RWPE2 (cell line): ENCODE measurements around the gene FARS2.
"Not testable (repeated sequence)": the region's sequence is repeated elsewhere in the genome, so short reads cannot be mapped to it uniquely, and the experiment has no call there.

Experiments
- ATAC-seq: fragments of 200-7000 bp; cut with Tn5 transposase; 3 replicates; pipeline ENCODE4 v1.9.1; 2021; ENCODE audit warnings: low read depth
- DNase-seq: peaks from one replicate; pipeline ENCODE4 v3.0.0-alpha.2; 2020; ENCODE audit warnings: low spot score
- H3K27ac ChIP-seq: fragments of 450-650 bp; 2 replicates; pipeline ENCODE4 v1.5.1; 2017; ENCODE audit warnings: mild to moderate bottlenecking; ENCODE audit not compliant: poor library complexity, severe bottlenecking
- H3K27me3 ChIP-seq: fragments of 250-450 bp; sonication (Bioruptor Pico); 2 replicates; pipeline ENCODE4 v1.5.1; 2021; ENCODE audit warnings: mild to moderate bottlenecking, moderate library complexity; ENCODE audit not compliant: insufficient read depth, poor library complexity, severe bottlenecking
- H3K36me3 ChIP-seq: fragments of 250-450 bp; sonication (Bioruptor Pico); 2 replicates; pipeline ENCODE4 v1.5.1; 2020; ENCODE audit warnings: low read depth, mild to moderate bottlenecking, moderate library complexity
- H3K4me1 ChIP-seq: fragments of 250-450 bp; sonication (Bioruptor Pico); 2 replicates; pipeline ENCODE4 v1.5.1; 2021; ENCODE audit warnings: mild to moderate bottlenecking, moderate library complexity; ENCODE audit not compliant: insufficient read depth, poor library complexity, severe bottlenecking
- H3K4me3 ChIP-seq: fragments of 250-450 bp; sonication (Bioruptor Pico); 2 replicates; pipeline ENCODE4 v1.5.1; 2021; ENCODE audit warnings: mild to moderate bottlenecking, moderate library complexity; ENCODE audit not compliant: severe bottlenecking
- H3K9me3 ChIP-seq: fragments of 250-450 bp; sonication (Bioruptor Pico); 2 replicates; pipeline ENCODE4 v1.5.1; 2021; ENCODE audit warnings: mild to moderate bottlenecking, moderate library complexity; ENCODE audit not compliant: severe bottlenecking
- CTCF ChIP-seq: fragments of 450-650 bp; IDR thresholded peaks from one replicate; pipeline ENCODE4 v1.5.1; 2017; ENCODE audit warnings: mild to moderate bottlenecking, moderate library complexity; ENCODE audit not compliant: poor library complexity, severe bottlenecking

Gene FARS2

GRCh38 chr6:5559651-5560050, 298.3 kb downstream of the FARS2 start:
- Histone ChIP-seq H3K4me3 (no peak overlapping the region), H3K36me3 (no peaks in the 10 kb centered on the region), H3K9me3 (no peaks in the 10 kb centered on the region), H3K27me3 (no peaks in the 10 kb centered on the region), H3K4me1 (peaks cover 2% of the 10 kb centered on the region), H3K27ac (no peak overlapping the region)
- DNase-seq, result no peak
- no peak for TF ChIP-seq CTCF
- no peak for ATAC-seq

- Histone ChIP-seq H3K9me3 (no peaks in the 10 kb centered on the region), H3K36me3 (no peaks in the 10 kb centered on the region), H3K27me3 (no peaks in the 10 kb centered on the region), H3K27ac (no peak overlapping the region), H3K4me3 (no peak overlapping the region), H3K4me1 (peaks cover 6% of the 10 kb centered on the region)
- DNase-seq (no peak), ATAC-seq (no peak)
- no peak for TF ChIP-seq CTCF
Observed at GRCh38 chr6:5562277-5562676, 301.0 kb downstream of the FARS2 start.

- no peaks in the 10 kb centered on the region for H3K36me3 ChIP-seq
- no peak for ATAC-seq
- no peaks in the 10 kb centered on the region for H3K9me3 ChIP-seq
- TF ChIP-seq CTCF, result no peak
- no peak overlapping the region for H3K27ac ChIP-seq
- DNase-seq, result no peak
- no peak overlapping the region for H3K4me3 ChIP-seq
- peaks cover 6% of the 10 kb centered on the region for H3K4me1 ChIP-seq
- no peaks in the 10 kb centered on the region for H3K27me3 ChIP-seq
Observed at GRCh38 chr6:5563086-5563485, 301.8 kb downstream of the FARS2 start.

GRCh38 chr6:5564746-5565145, 303.4 kb downstream of the FARS2 start:
- H3K9me3 ChIP-seq, H3K36me3 ChIP-seq, H3K27me3 ChIP-seq, DNase-seq, H3K4me3 ChIP-seq, ATAC-seq, H3K4me1 ChIP-seq, H3K27ac ChIP-seq: not testable (repeated sequence)

- no peak overlapping the region for H3K4me3 ChIP-seq
- no peaks in the 10 kb centered on the region for H3K36me3 ChIP-seq
- no peak overlapping the region for H3K27ac ChIP-seq
- H3K4me1 ChIP-seq, result peaks cover 6% of the 10 kb centered on the region
- no peak for DNase-seq
- no peak for ATAC-seq
- no peak for TF ChIP-seq CTCF
- H3K9me3 ChIP-seq, result no peaks in the 10 kb centered on the region
- H3K27me3 ChIP-seq, result no peaks in the 10 kb centered on the region
Observed at GRCh38 chr6:5565971-5566370, 304.7 kb downstream of the FARS2 start.
